Adrenal gland (tissue), 5 donors: ENCODE results near the gene MGAT4A.

Experiments used
- POLR2A ChIP-seq, 2 donors: fragments of 450-650 bp; IDR thresholded peaks; one replicate each; pipeline ENCODE4 v1.6.1; 2017; ENCODE audit warnings: antibody characterized with exemption in 2 of 2, mild to moderate bottlenecking in 2 of 2, moderate library complexity in 1 of 2
- TF ChIP-seq, protein P1 (sequence below), 6 experiments: fragments of 450-650 bp in 4 of 6; fragments of 200-600 bp in 2 of 6; sonication (generic) in 1 of 6; IDR thresholded peaks; 1 replicate in 5 of 6; 2 replicates in 1 of 6; pipeline versions ENCODE4 v1.5.1 to v1.8.0; 2016 to 2021; ENCODE audit warnings: antibody characterized with exemption in 6 of 6, mild to moderate bottlenecking in 2 of 6, moderate library complexity in 1 of 6
- donor health status: DM: no; HTN: no; CAD: no.

- TF ChIP-seq, protein P1, sequence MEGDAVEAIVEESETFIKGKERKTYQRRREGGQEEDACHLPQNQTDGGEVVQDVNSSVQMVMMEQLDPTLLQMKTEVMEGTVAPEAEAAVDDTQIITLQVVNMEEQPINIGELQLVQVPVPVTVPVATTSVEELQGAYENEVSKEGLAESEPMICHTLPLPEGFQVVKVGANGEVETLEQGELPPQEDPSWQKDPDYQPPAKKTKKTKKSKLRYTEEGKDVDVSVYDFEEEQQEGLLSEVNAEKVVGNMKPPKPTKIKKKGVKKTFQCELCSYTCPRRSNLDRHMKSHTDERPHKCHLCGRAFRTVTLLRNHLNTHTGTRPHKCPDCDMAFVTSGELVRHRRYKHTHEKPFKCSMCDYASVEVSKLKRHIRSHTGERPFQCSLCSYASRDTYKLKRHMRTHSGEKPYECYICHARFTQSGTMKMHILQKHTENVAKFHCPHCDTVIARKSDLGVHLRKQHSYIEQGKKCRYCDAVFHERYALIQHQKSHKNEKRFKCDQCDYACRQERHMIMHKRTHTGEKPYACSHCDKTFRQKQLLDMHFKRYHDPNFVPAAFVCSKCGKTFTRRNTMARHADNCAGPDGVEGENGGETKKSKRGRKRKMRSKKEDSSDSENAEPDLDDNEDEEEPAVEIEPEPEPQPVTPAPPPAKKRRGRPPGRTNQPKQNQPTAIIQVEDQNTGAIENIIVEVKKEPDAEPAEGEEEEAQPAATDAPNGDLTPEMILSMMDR (IDR thresholded peaks at IDR 0.05): no peak
- TF ChIP-seq POLR2A (IDR thresholded peaks at IDR 0.05): no peak
Measured at GRCh38 chr2:98776136-98776535, 45.2 kb upstream of the MGAT4A start.
